Astrocyte (in vitro differentiated cells and primary cell): ENCODE data around the gene MSMB. TPM values are rescaled to one million over a fixed set of nuclear protein-coding genes. Genes with fewer than 3 reads are reported as not detected.
"Not testable (repeated sequence)": the region's sequence is repeated elsewhere in the genome, so short reads cannot be mapped to it uniquely, and the experiment has no call there.

Experiments
- DNase-seq: peaks from one replicate; pipeline ENCODE4 v3.0.0-alpha.2; 2010; ENCODE audit warnings: low read depth
- FAIRE-seq: peaks from 2 replicates; lab custom pipeline; 2011; peaks lifted over from hg19 to GRCh38; lab: Jason Lieb, UNC
- H2AFZ ChIP-seq: 2 replicates; pipeline ENCODE4 v1.6.0; 2012; ENCODE audit warnings: low read depth, low read length, inconsistent platforms
- H3K27ac ChIP-seq: 2 replicates; pipeline ENCODE4 v1.5.1; 2011; ENCODE audit warnings: low read depth, low read length, inconsistent platforms
- H3K27me3 ChIP-seq: 2 replicates; pipeline ENCODE4 v1.6.0; 2011; ENCODE audit warnings: low read length, inconsistent platforms; ENCODE audit not compliant: insufficient read depth
- H3K36me3 ChIP-seq: 2 replicates; pipeline ENCODE4 v1.5.1; 2011; ENCODE audit warnings: low read length, inconsistent platforms; ENCODE audit not compliant: insufficient read depth
- H3K4me1 ChIP-seq: 2 replicates; pipeline ENCODE4 v1.5.1; 2011; ENCODE audit warnings: low read length, inconsistent platforms; ENCODE audit not compliant: insufficient read depth
- H3K4me2 ChIP-seq: 2 replicates; pipeline ENCODE4 v1.6.0; 2012; ENCODE audit warnings: low read length, inconsistent platforms
- H3K4me3 ChIP-seq: 2 replicates; pipeline ENCODE4 v1.5.1; 2011; ENCODE audit warnings: low read depth, mild to moderate bottlenecking, low read length, inconsistent platforms; ENCODE audit not compliant: insufficient read depth
- H3K79me2 ChIP-seq: 2 replicates; pipeline ENCODE4 v1.6.0; 2012; ENCODE audit warnings: mild to moderate bottlenecking, low read length, inconsistent platforms; ENCODE audit not compliant: insufficient read depth
- H3K9ac ChIP-seq: 2 replicates; pipeline ENCODE4 v1.6.0; 2012; ENCODE audit warnings: mild to moderate bottlenecking, low read length, inconsistent platforms
- H3K9me3 ChIP-seq: 2 replicates; pipeline ENCODE4 v1.5.1; 2012; ENCODE audit warnings: low read depth, mild to moderate bottlenecking, low read length, inconsistent platforms; ENCODE audit not compliant: insufficient read depth
- H4K20me1 ChIP-seq: 2 replicates; pipeline ENCODE4 v1.6.0; 2012; ENCODE audit warnings: low read length, inconsistent platforms; ENCODE audit not compliant: insufficient read depth
- H3K27ac Mint-ChIP-seq: one replicate; pipeline ENCODE4 v1.8.0; 2021; ENCODE audit warnings: mild to moderate bottlenecking, mixed read lengths; ENCODE audit not compliant: unreplicated experiment
- H3K27me3 Mint-ChIP-seq: one replicate; pipeline ENCODE4 v1.8.0; 2021; ENCODE audit warnings: low read depth, mixed read lengths; ENCODE audit not compliant: unreplicated experiment
- H3K36me3 Mint-ChIP-seq: one replicate; pipeline ENCODE4 v1.8.0; 2021; ENCODE audit warnings: low read depth, mixed read lengths; ENCODE audit not compliant: unreplicated experiment
- H3K4me1 Mint-ChIP-seq: one replicate; pipeline ENCODE4 v1.8.0; 2021; ENCODE audit warnings: low read depth, mixed read lengths; ENCODE audit not compliant: unreplicated experiment
- H3K4me3 Mint-ChIP-seq: one replicate; pipeline ENCODE4 v1.8.0; 2021; ENCODE audit warnings: mild to moderate bottlenecking, moderate library complexity, mixed read lengths; ENCODE audit not compliant: unreplicated experiment
- H3K9me3 Mint-ChIP-seq: one replicate; pipeline ENCODE4 v1.8.0; 2021; ENCODE audit warnings: mild to moderate bottlenecking, mixed read lengths; ENCODE audit not compliant: unreplicated experiment
- EZH2 ChIP-seq: IDR thresholded peaks from 2 replicates; pipeline ENCODE4 v1.6.1; 2012; ENCODE audit warnings: mild to moderate bottlenecking, low read length, inconsistent platforms; ENCODE audit not compliant: insufficient read depth
- total RNA-seq: library from RNA; stranded (reverse); gene quantifications from 2 replicates; pipeline ENCODE4 v1.2.1, GENCODE V29; 2021
- TF ChIP-seq, protein P1 (sequence below): IDR thresholded peaks from 2 replicates; pipeline ENCODE4 v1.5.1; 2011; ENCODE audit warnings: low read depth, mild to moderate bottlenecking, inconsistent platforms, low read length, moderate library complexity; ENCODE audit not compliant: insufficient read depth

Gene MSMB
- total RNA-seq, 1 donor from 2014 or later, result not detected

DNA sequence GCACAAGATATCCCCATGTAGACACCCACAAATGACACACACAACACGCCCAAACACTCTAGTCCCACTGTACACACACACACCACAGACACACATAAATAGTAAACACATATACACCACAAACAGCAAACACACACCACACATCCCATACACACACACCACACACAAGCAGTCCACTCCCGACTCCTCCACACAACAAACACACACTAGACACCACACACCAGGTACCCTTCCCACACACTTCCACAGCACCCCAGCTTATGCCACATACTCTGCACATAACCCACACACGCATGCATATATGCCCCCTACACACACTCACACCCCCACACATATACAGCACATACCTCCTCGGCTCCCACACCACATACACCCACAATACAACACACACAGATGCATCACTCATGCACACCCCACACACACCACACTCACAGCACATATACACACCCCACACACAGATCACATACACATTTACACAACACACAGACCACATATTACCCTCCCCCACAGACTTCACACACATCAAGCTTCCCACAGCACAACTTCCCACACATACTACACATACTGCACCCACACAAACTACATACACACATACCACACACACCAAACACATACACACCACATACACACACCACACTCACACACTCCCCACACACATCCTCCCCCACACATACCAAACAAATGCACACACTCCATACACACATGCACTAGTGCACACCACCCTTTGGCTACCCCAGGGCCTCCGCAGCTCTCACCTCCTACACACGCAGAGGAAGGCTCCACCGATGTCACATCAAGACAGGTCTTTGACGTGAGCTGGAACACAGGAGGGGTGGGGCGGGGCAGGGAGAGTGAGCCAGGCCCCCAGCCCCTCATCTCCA is 47.5 kb upstream of the MSMB start:
- not testable (repeated sequence) for H3K27ac Mint-ChIP-seq, H3K27ac ChIP-seq, H3K9me3 Mint-ChIP-seq, H3K36me3 Mint-ChIP-seq, FAIRE-seq, H3K4me1 ChIP-seq, H3K9me3 ChIP-seq, H3K36me3 ChIP-seq, H3K4me3 ChIP-seq, H3K79me2 ChIP-seq, H3K4me2 ChIP-seq, H2AFZ ChIP-seq, H4K20me1 ChIP-seq, DNase-seq, H3K27me3 Mint-ChIP-seq, H3K4me3 Mint-ChIP-seq, H3K9ac ChIP-seq, H3K27me3 ChIP-seq
- H3K4me1 Mint-ChIP-seq, result peaks cover 17% of the 10 kb centered on the region

DNA sequence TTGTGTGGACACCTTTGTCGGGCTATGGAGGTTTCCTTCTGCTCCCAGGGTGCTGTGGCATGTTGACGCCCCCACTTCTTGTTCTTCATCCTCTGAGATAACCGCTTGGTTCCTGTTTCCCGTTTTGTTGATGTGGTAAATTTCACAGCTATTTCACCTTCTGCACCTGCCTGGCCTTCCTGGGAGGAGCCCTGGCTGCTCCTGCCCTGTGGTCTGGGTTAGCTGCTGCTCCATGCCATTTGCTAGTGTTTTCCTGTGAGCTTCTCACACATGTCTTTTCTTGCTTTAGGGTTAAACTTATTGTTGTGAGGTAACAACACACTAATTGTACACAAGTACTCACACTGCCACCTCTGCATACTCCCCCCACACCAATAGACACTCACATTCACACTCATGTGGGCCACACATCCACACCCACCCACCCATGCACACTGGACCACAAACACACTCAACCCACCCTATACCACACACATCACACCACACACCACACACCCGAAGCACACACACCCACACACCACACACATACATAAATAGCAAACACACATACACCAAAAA is 46.5 kb upstream of the MSMB start:
- Histone ChIP-seq H3K27me3 (no peaks in the 10 kb centered on the region), H2AFZ (no peak overlapping the region)

GRCh38 chr10:46091828-46092523 is 45.9 kb upstream of the MSMB start:
- no peaks in the 10 kb centered on the region for H3K36me3 ChIP-seq
- no peaks in the 10 kb centered on the region for H3K36me3 Mint-ChIP-seq
- no peak overlapping the region for H3K4me3 ChIP-seq
- no peak overlapping the region for H2AFZ ChIP-seq
- no peaks in the 10 kb centered on the region for H3K9me3 ChIP-seq
- H3K4me1 Mint-ChIP-seq, result peaks cover 11% of the 10 kb centered on the region
- H3K9ac ChIP-seq, result no peak overlapping the region
- no peaks in the 10 kb centered on the region for H3K79me2 ChIP-seq
- H3K9me3 Mint-ChIP-seq, result no peaks in the 10 kb centered on the region
- no peaks in the 10 kb centered on the region for H3K4me1 ChIP-seq
- no peaks in the 10 kb centered on the region for H4K20me1 ChIP-seq
- FAIRE-seq (no peak), DNase-seq (no peak)
- TF ChIP-seq, protein P1, sequence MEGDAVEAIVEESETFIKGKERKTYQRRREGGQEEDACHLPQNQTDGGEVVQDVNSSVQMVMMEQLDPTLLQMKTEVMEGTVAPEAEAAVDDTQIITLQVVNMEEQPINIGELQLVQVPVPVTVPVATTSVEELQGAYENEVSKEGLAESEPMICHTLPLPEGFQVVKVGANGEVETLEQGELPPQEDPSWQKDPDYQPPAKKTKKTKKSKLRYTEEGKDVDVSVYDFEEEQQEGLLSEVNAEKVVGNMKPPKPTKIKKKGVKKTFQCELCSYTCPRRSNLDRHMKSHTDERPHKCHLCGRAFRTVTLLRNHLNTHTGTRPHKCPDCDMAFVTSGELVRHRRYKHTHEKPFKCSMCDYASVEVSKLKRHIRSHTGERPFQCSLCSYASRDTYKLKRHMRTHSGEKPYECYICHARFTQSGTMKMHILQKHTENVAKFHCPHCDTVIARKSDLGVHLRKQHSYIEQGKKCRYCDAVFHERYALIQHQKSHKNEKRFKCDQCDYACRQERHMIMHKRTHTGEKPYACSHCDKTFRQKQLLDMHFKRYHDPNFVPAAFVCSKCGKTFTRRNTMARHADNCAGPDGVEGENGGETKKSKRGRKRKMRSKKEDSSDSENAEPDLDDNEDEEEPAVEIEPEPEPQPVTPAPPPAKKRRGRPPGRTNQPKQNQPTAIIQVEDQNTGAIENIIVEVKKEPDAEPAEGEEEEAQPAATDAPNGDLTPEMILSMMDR, result no peak
- TF ChIP-seq EZH2, result no peak
- no peaks in the 10 kb centered on the region for H3K27me3 ChIP-seq
- no peaks in the 10 kb centered on the region for H3K27me3 Mint-ChIP-seq
- H3K4me2 ChIP-seq, result no peak overlapping the region
- no peak overlapping the region for H3K4me3 Mint-ChIP-seq
- no peak overlapping the region for H3K27ac ChIP-seq
- no peak overlapping the region for H3K27ac Mint-ChIP-seq

More for the DNA sequence above, 46.5 kb upstream of the MSMB start:
- no peak overlapping the region for H3K4me3 ChIP-seq
- Mint-ChIP-seq H3K36me3 (no peaks in the 10 kb centered on the region), H3K27ac (no peak overlapping the region), H3K4me3 (no peak overlapping the region), H3K9me3 (no peaks in the 10 kb centered on the region), H3K4me1 (peaks cover 15% of the 10 kb centered on the region), H3K27me3 (no peaks in the 10 kb centered on the region)
- H3K36me3 ChIP-seq, result no peaks in the 10 kb centered on the region
- no peaks in the 10 kb centered on the region for H4K20me1 ChIP-seq
- no peak overlapping the region for H3K9ac ChIP-seq
- no peak overlapping the region for H3K4me2 ChIP-seq
- DNase-seq, result no peak
- TF ChIP-seq, protein P1, result no peak
- no peak for TF ChIP-seq EZH2
- H3K4me1 ChIP-seq, result no peaks in the 10 kb centered on the region
- no peak overlapping the region for H3K27ac ChIP-seq
- H3K9me3 ChIP-seq, result no peaks in the 10 kb centered on the region
- H3K79me2 ChIP-seq, result no peaks in the 10 kb centered on the region
- no peak for FAIRE-seq
